Dedifferentiated amniotic fluid mesenchymal stem cell (primary cell): ENCODE results near the gene UTP3.
A peak's percentile ranks its signal among the peaks of the same experiment; 100 is the strongest.
"Not testable (repeated sequence)": the region's sequence is repeated elsewhere in the genome, so short reads cannot be mapped to it uniquely, and the experiment has no call there.

Source experiments
- DNase-seq: peaks from one replicate; pipeline ENCODE4 v3.0.0-alpha.2; 2016; ENCODE audit errors: extremely low spot score

UTP3 gene

DNA sequence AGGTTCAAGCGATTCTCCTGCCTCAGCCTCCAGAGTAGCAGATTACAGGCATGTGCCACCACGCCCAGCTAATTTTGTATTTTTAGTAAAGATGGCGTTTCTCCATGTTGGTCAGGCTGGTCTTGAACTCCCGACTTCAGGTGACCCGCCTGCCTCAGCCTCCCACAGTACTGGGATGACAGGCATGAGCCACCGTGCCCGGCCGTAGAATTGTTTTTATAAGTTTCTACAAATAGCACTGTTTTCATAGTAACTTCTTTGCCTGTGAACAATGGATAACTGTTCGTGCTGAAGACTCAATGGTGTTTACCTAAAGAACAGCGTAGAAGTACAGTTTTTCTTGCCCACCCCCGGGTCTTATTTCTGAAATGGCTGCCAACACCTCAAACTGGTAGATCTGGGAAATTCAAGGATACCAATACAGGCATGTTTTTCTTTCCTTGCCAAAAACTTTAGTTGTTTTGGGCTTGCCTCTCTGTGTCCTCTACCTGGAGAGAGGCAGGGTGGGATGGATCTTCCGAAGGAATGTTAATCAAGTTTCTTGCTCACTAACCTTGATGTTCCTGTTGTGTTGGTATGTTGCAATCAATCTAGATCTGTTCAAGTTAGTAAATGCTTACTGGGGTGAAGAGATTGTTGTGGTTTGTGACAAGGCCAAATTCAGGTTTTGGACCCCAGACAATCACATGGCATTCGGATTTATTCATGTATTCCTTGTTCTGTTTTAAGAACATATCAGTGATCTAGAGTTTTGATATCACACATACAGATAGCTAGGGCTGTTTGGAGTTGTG is 30.7 kb downstream of the UTP3 start:
- no peak for DNase-seq

DNA sequence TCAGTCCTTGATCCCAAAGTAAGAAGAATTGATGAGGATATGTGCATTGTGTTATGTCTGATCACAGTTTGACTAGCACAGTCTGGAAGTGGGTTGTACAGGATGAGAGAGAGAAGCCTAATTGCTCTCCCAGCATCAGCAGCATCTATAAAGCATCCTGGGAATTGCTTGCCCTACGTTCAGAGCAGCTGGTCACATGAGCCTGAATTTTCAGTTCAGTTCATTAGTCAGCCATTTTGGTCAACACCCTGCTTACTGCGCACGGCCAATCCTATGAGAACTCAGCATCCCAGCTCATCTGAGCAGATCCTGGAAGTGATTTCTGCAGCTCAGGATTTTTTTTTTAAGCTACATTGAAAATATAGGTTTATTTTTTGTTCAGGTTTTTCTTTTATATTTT is 33.4 kb downstream of the UTP3 start, which contains the start of gene RUFY3:
RUFY3 (plus strand) TSS at position 218 of the 400 bp plus-strand sequence. CDS start 610 bp downstream, outside the sequence.
- peak; percentile 93 for DNase-seq

DNA sequence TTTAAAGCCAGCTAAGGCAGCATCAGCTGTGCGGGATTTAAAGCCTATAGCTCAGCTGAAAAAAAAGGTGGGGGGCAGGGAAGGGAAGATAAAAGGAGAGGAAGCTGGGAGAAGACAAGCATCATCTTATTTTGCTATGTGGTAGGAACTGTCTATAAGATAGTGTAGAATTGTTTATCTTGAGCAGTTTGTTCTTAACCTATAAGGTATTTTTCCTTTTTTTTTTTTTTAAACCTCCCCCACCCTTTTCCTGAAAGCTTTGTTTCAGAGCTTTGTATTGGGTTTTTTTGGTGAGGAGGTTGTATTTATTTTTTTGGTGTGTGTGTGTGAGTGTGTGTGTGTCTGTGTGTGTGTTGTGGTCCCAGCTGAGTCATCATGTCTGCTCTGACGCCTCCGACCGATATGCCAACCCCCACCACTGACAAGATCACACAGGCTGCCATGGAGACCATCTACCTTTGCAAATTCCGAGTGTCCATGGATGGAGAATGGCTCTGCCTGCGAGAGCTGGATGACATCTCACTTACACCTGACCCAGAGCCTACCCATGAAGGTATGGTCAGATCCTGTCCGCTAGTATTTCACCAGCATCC is 34.0 kb downstream of the UTP3 start:
- DNase-seq: no peak

DNA sequence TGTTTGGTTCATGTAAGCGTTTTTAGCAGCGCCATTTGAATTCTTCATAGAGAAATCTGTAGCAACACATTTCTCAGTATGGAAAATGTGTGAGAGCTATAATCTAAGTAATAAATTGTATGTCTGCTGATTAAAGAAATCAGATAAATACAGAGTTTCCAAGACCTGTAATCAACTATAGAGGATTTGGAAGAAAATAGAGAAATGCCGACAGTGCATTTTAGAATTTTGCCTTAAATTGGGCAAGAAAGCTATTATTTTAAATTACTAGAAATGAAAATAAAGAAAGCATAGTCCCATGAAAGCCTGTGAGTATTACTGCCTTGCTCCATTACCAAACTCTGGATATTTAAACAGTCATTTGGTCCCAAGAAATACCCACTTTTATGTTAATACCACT is 36.1 kb downstream of the UTP3 start:
- no peak for DNase-seq

DNA sequence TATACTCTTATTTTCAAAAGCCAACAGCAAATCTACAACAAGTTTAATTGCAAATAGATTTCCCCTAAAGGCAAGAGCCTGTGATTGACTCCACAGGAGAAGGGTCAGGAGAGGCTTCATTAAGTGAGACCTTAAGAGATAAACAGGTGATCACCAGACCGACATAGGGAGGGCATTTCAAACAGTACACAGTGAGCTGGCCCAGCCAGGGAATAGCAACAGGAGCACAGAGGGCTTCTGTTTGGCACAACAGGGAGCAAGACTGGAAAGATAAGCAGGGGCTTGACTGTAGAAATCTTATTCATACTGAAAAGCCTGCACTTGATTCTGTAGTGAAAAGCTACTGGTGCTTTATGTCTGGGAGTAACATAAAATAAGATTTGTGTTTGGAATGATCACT is 37.3 kb downstream of the UTP3 start:
- no peak for DNase-seq

DNA sequence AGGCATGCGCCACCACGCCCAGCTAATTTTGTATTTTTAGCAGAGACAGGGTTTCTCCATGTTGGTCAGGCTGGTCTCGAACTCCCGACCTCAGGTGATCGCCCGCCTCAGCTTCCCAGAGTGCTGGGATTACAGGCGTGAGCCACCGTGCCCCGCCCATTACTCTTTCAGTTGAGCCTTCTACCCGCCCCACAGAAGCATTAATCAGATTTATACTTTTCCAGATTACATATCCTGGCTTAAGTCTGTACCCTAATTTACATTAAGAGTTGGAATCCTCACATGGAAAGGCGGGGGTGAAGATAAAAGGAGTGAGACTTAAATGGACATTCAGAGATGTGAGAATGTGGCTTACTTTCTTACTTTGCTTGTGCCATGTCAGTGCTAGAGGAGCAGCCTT is 38.2 kb downstream of the UTP3 start:
- DNase-seq: not testable (repeated sequence)

DNA sequence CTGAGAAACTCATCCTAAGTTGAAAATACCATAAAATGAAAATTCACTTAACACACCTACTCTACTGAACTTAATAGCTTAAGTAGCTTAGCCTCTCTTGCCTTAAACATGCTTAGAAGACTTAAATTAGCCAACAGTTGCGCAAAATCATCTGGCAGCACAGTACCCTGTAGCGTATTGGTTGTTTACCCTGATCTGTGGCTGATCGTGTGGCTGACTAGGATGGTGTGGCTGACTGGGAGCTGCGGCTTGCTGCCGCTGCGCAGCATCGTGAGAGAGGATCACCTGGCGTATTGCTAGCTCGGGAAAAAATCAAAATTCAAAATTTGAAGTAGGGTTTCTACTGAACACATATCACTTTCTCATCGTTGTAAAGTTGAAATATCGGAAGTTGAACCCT is 39.8 kb downstream of the UTP3 start:
- no peak for DNase-seq

DNA sequence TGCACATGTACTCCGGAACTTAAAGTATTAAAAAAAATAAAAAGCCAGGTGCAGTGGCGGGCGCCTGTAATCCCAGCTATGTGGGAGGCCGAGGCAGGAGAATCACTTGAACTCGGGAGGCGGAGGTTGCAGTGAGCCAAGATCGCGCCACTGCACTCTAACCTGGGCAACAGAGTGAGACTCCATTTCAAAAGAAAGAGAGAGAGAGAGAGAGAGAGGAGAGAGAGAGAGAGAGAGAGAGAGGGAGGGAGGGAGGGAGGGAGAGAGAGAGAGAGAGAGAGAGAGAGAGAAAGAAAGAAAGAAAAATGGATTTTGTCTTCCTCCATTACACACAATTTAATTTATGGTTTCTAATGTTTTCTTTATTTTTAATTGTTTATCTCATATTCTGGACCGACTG is 44.5 kb downstream of the UTP3 start:
- DNase-seq: not testable (repeated sequence)

DNA sequence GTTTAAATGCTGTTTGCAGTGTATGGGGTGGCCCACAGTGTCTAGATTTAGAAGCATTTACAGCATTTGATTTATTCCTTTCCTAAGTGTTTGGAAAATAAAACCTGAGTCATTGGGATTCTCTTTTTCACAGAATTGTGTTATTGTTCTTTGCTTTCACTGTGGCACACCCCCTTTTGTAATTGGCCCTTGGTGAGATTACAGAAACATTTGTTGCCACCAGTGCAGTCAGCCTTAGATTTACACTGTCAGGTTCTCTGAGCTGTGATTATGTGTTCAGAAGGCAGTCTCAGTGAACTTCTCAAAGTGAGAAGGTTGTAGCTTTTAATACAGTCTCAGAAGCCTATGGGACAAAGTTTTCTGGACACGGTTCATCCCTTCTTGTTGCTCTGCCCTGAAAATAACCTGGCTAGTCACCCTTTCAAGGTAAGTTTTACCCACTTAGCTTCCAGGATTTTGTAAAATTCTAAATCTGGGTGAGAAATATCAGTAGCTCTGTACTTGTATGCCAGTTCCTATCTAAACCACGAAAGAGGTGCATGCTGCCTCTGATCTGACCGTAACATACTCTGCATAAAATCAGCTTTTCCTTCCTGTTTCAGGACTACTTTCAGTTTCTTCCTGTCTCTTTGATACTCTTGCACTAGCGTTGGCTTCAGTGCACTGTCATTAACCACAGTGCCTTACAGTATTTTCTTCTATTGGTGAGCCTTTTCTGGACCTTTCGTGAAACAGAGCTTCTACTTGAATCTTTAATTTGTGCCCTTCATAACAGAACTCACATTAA is 46.0 kb downstream of the UTP3 start:
- DNase-seq: peak; percentile 41

DNA sequence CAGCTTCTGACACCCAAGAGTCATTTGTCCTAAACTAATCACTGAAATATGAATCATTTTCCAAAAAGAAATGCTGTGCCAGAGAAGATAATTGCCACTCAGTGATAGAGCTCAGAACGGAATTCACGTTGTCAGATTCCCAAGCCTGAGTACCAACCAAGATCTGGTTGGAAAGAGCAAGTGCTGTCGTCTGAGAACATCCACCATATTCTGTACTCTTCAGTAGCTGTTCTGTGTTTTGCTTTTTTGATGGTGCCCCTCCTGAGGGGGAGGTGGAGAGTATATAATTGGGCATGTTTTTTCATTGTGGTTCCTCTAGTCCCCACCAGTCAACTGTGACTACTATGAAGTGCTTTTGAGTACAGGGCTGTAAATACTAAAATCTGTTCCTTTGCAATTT is 46.6 kb downstream of the UTP3 start:
- no peak for DNase-seq

DNA sequence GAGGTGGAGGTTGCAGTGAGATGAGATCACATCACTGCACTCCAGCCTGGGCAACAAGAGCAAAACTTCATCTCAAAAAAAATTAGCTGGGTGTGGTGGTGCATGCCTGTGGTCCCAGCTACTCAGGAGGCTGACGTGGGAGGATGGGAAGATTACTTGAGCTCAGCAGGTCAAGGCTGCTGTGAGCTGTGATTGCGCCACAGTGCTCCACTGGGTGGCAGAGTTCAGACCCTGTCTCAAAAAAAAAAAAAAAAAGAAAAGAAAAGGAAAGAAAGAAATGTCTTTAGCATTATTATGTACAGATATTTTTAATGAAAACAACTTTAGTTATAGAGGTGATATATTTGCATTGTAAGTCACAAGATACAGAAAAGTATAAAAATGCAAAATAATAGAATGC is 47.6 kb downstream of the UTP3 start:
- DNase-seq: not testable (repeated sequence)

DNA sequence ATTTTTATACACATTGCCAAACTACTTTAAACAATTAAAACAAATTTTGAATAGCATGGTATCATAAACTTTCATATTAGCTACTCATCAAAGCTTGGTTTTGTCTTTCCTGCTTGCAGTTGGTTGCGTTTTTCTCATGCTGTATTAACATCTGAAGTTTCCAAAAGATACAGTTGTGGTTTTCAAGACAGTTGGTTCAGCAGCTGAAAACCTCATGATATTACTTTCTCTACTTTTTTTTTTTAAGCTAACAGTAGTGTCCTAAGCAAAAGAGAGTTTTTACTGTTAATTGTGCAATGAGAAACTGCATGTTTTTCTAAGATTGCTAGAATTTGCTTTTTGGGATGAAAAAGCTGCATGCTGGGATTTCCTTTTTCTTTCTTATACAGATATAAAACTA is 48.7 kb downstream of the UTP3 start:
- DNase-seq: no peak

DNA sequence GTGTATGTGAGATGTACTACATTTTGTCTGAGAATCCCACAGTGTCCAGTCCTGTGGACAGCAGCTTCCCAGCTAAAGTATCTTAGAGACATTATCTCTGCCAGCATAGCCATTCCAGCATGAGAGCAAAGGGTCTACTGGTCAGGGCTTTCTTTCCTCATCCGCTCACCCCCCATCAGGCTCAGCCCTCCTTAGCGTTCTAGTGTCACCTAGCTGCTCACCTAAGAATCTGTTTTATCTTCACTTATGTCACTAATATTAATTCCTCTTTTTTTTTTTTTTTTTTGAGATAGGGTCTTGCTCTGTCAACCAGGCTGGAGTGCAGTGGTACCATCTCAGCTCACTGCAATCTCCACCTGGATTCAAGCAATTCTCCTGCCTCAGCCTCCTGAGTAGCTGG is 49.1 kb downstream of the UTP3 start:
- no peak for DNase-seq

DNA sequence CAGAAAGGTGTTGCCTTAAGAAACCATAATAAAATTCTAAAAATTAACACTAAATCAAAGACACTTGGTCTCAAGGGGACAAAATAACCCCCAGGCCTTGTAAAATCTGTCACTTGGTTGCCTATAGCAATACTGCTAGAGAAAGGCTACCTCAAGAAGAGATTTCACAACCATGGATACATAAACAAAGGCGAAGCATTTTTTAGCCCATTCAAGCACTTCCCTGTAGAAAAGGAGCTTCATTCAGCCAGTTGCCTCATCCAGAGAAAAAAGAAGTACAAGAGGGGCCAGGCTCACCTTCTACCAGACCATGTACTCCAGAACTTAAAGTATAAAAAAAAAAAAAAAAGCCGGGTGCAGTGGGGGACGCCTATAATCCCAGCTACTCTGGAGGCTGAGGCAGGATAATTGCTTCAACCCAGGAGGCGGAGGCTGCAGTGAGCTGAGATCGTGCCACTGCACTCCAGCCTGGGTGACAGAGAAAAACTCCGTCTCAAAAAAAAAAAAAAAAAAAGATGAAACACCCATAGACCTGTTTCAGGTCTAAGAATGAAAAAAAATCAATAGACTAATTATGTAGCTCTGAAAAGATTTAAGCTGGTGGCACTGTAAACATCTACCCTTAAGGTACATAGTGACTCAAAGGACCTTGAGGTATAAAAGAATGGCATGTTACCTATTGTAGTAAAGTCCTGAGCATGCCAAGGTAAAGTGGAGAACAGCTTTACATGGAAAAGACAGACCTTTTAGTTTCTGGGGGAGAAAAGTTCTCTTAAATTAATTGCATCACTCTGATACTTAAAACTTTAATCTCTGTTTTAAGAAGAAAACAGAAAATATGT is 51.4 kb downstream of the UTP3 start:
- no peak for DNase-seq
